ENCODE measurements around the gene MAMSTR.

Gene MAMSTR

GRCh38 chr19:48746738-48747575 is 27.4 kb upstream of the MAMSTR start, which contains the start of gene IZUMO1:
Gene IZUMO1 (minus strand): TSS chr19:48746909. CDS start chr19:48745859, 1,050 bp downstream.
- Histone ChIP-seq H3K4me1 (ENCODE audit: low read length) (no peaks in the 10 kb centered on the region), H3K9me2 (replicated peaks; ENCODE audit: insufficient read depth, low read length) (no peaks in the 10 kb centered on the region), H3K36me3 (replicated peaks; ENCODE audit: insufficient read depth, low read length) (no peaks in the 10 kb centered on the region), H3K9me3 (replicated peaks; ENCODE audit: insufficient read depth, low read length) (no peaks in the 10 kb centered on the region), H3K4me3 (ENCODE audit: low read length) (no peak within 1 kb of the TSS), H3K79me2 (ENCODE audit: low read length) (no peaks in the 10 kb centered on the region), H2AFZ (ENCODE audit: low read length) (no peak within 1 kb of the TSS), H3K4me2 (ENCODE audit: low read depth, low read length) (peak within 1 kb of the TSS; percentile 54; the same call in 1 of the 2 replicates), H3K27ac (ENCODE audit: low read length) (no peak within 1 kb of the TSS), H4K20me1 (ENCODE audit: insufficient read depth, low read length) (no peaks in the 10 kb centered on the region), H3K27me3 (replicated peaks; ENCODE audit: insufficient read depth, low read length) (peaks cover 75% of the 10 kb centered on the region), H3K9ac (ENCODE audit: low read length) (no peak within 1 kb of the TSS), H3F3A (ENCODE audit: insufficient read depth, low read length) (no peaks in the 10 kb centered on the region)
- peak; percentile 23 for DNase-seq
- TF ChIP-seq, protein P1, sequence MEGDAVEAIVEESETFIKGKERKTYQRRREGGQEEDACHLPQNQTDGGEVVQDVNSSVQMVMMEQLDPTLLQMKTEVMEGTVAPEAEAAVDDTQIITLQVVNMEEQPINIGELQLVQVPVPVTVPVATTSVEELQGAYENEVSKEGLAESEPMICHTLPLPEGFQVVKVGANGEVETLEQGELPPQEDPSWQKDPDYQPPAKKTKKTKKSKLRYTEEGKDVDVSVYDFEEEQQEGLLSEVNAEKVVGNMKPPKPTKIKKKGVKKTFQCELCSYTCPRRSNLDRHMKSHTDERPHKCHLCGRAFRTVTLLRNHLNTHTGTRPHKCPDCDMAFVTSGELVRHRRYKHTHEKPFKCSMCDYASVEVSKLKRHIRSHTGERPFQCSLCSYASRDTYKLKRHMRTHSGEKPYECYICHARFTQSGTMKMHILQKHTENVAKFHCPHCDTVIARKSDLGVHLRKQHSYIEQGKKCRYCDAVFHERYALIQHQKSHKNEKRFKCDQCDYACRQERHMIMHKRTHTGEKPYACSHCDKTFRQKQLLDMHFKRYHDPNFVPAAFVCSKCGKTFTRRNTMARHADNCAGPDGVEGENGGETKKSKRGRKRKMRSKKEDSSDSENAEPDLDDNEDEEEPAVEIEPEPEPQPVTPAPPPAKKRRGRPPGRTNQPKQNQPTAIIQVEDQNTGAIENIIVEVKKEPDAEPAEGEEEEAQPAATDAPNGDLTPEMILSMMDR (IDR thresholded peaks at IDR 0.05; ENCODE audit: low read length) = no peak
- no peak for TF ChIP-seq EZH2 (optimal IDR thresholded peaks at IDR 0.05; ENCODE audit: low read depth, low read length)
- TF ChIP-seq EZH2phosphoT487 (IDR thresholded peaks at IDR 0.05; ENCODE audit: low read length) = no peak

GRCh38 chr19:48746110-48746509 is 26.6 kb upstream of the MAMSTR start:
- Histone ChIP-seq H2AFZ (ENCODE audit: low read length) (no peak overlapping the region), H3K4me1 (ENCODE audit: low read length) (no peaks in the 10 kb centered on the region), H3K27me3 (replicated peaks; ENCODE audit: insufficient read depth, low read length) (peaks cover 79% of the 10 kb centered on the region), H3K36me3 (replicated peaks; ENCODE audit: insufficient read depth, low read length) (no peaks in the 10 kb centered on the region), H3K27ac (ENCODE audit: low read length) (no peak overlapping the region), H3K9me2 (replicated peaks; ENCODE audit: insufficient read depth, low read length) (no peaks in the 10 kb centered on the region), H3K9me3 (replicated peaks; ENCODE audit: insufficient read depth, low read length) (no peaks in the 10 kb centered on the region), H3K79me2 (ENCODE audit: low read length) (no peaks in the 10 kb centered on the region), H3K9ac (ENCODE audit: low read length) (no peak overlapping the region), H3K4me2 (ENCODE audit: low read depth, low read length) (no peak overlapping the region), H3K4me3 (ENCODE audit: low read length) (no peak overlapping the region), H3F3A (ENCODE audit: insufficient read depth, low read length) (no peaks in the 10 kb centered on the region), H4K20me1 (ENCODE audit: insufficient read depth, low read length) (no peaks in the 10 kb centered on the region)
- TF ChIP-seq EZH2 (optimal IDR thresholded peaks at IDR 0.05; ENCODE audit: low read depth, low read length) = no peak
- TF ChIP-seq EZH2phosphoT487 (IDR thresholded peaks at IDR 0.05; ENCODE audit: low read length) = no peak
- TF ChIP-seq, protein P1 (IDR thresholded peaks at IDR 0.05; ENCODE audit: low read length) = no peak
- DNase-seq = no peak

DNA sequence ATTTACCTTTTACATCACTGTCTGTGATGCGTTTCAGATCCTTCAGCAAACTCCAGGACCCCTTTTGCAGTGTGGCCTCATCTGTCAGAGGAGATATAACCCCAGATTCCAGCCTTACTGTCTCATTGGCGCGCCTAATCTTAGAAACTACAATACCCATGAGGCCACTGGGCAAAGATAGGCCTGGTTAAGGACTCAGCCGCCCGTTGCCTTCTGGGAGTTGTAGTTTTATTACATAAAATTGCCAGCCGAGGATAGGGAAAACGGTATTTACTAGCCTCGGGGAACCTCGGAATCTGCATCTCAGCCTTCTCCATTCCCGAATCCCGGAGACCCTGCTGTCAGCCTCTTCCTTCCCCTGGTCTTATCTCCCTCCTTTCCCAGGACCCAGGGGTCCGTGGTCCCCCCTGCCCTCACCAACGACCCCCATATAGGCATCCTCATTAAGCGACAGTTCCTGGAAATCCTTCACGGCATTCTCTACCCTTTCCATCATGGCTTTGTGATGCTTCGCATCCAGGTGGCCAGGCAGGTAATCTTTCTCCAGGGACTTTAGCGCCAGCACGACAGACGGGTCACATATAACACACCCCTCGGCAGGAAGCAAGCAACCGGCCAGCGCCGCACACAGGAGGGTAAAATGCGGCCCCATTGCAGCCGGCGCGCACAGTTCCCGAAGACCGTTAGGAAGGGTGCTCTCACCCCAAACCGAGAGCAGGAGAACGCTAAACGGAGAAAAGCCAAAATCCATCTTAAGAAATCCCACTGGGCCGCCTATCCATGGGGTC is 25.9 kb upstream of the MAMSTR start:
- TF ChIP-seq, protein P1 (IDR thresholded peaks at IDR 0.05; ENCODE audit: low read length) = no peak
- TF ChIP-seq EZH2phosphoT487 (IDR thresholded peaks at IDR 0.05; ENCODE audit: low read length) (no peak), EZH2 (optimal IDR thresholded peaks at IDR 0.05; ENCODE audit: low read depth, low read length) (no peak)

More for the DNA sequence above, 25.9 kb upstream of the MAMSTR start:
- peak; percentile 56 for DNase-seq
- Histone ChIP-seq H3K27ac (ENCODE audit: low read length) (no peak overlapping the region), H2AFZ (ENCODE audit: low read length) (no peak overlapping the region), H3K9ac (ENCODE audit: low read length) (no peak overlapping the region), H3K9me2 (replicated peaks; ENCODE audit: insufficient read depth, low read length) (no peaks in the 10 kb centered on the region), H3K9me3 (replicated peaks; ENCODE audit: insufficient read depth, low read length) (no peaks in the 10 kb centered on the region), H4K20me1 (ENCODE audit: insufficient read depth, low read length) (no peaks in the 10 kb centered on the region), H3K4me2 (ENCODE audit: low read depth, low read length) (no peak overlapping the region), H3F3A (ENCODE audit: insufficient read depth, low read length) (no peaks in the 10 kb centered on the region), H3K79me2 (ENCODE audit: low read length) (no peaks in the 10 kb centered on the region), H3K27me3 (replicated peaks; ENCODE audit: insufficient read depth, low read length) (peaks cover 79% of the 10 kb centered on the region), H3K4me1 (ENCODE audit: low read length) (no peaks in the 10 kb centered on the region), H3K4me3 (ENCODE audit: low read length) (no peak overlapping the region), H3K36me3 (replicated peaks; ENCODE audit: insufficient read depth, low read length) (no peaks in the 10 kb centered on the region)
